ENCODE results near the gene GOLIM4. TPM values are rescaled to one million over a fixed set of nuclear protein-coding genes. Genes with fewer than 3 reads are reported as not detected.

Gene GOLIM4
- total and polyA plus RNA-seq, 2 of the 13 experiments (the other 11 are each of a cell fraction or from before 2014, with no cell fraction given): 10.9 to 47.7 TPM

DNA sequence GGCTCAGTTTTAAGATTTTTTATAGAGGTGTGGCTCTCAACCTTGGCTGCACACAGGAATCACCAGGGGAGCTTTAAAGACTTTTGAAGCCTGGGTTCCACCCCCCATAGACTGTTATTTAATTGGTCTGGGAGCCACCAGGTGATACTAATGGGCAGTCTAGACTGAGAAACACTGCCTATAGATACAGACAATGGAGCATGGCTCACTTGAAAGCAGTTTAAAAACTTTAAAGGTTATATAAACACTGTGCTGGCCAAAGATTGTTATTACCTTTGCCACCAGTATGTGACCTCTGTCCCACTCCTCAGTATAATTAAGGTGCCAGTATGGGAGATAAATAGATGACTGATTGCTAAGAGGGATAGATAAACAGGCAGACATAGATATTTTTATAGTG is 3.8 kb downstream of the GOLIM4 start (continued):
- TF ChIP-seq, protein P1, sequence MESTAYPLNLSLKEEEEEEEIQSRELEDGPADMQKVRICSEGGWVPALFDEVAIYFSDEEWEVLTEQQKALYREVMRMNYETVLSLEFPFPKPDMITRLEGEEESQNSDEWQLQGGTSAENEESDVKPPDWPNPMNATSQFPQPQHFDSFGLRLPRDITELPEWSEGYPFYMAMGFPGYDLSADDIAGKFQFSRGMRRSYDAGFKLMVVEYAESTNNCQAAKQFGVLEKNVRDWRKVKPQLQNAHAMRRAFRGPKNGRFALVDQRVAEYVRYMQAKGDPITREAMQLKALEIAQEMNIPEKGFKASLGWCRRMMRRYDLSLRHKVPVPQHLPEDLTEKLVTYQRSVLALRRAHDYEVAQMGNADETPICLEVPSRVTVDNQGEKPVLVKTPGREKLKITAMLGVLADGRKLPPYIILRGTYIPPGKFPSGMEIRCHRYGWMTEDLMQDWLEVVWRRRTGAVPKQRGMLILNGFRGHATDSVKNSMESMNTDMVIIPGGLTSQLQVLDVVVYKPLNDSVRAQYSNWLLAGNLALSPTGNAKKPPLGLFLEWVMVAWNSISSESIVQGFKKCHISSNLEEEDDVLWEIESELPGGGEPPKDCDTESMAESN (CRISPR knock-in tag; conservative IDR thresholded peaks at IDR 0.05): no peak
- TF ChIP-seq ZBTB42 (CRISPR knock-in tag; IDR thresholded peaks at IDR 0.05): no peak
- no peak for TF ChIP-seq ELF1 (CRISPR knock-in tag; IDR thresholded peaks at IDR 0.05)
- no peak for TF ChIP-seq JARID2 (CRISPR knock-in tag; IDR thresholded peaks at IDR 0.05; ENCODE audit: insufficient replicate concordance)
- TF ChIP-seq RXRB (CRISPR knock-in tag; IDR thresholded peaks at IDR 0.05; ENCODE audit: borderline replicate concordance): peak; percentile 87
- TF ChIP-seq, protein P2, sequence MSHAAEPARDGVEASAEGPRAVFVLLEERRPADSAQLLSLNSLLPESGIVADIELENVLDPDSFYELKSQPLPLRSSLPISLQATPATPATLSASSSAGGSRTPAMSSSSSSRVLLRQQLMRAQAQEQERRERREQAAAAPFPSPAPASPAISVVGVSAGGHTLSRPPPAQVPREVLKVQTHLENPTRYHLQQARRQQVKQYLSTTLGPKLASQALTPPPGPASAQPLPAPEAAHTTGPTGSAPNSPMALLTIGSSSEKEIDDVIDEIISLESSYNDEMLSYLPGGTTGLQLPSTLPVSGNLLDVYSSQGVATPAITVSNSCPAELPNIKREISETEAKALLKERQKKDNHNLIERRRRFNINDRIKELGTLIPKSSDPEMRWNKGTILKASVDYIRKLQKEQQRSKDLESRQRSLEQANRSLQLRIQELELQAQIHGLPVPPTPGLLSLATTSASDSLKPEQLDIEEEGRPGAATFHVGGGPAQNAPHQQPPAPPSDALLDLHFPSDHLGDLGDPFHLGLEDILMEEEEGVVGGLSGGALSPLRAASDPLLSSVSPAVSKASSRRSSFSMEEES (CRISPR knock-in tag; IDR thresholded peaks at IDR 0.05): no peak
- TF ChIP-seq, protein P3, sequence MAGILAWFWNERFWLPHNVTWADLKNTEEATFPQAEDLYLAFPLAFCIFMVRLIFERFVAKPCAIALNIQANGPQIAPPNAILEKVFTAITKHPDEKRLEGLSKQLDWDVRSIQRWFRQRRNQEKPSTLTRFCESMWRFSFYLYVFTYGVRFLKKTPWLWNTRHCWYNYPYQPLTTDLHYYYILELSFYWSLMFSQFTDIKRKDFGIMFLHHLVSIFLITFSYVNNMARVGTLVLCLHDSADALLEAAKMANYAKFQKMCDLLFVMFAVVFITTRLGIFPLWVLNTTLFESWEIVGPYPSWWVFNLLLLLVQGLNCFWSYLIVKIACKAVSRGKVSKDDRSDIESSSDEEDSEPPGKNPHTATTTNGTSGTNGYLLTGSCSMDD (CRISPR knock-in tag; IDR thresholded peaks at IDR 0.05): no peak
- TF ChIP-seq, protein P4, sequence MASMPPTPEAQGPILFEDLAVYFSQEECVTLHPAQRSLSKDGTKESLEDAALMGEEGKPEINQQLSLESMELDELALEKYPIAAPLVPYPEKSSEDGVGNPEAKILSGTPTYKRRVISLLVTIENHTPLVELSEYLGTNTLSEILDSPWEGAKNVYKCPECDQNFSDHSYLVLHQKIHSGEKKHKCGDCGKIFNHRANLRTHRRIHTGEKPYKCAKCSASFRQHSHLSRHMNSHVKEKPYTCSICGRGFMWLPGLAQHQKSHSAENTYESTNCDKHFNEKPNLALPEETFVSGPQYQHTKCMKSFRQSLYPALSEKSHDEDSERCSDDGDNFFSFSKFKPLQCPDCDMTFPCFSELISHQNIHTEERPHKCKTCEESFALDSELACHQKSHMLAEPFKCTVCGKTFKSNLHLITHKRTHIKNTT (CRISPR knock-in tag; IDR thresholded peaks at IDR 0.05): no peak
- TF ChIP-seq, protein P5, sequence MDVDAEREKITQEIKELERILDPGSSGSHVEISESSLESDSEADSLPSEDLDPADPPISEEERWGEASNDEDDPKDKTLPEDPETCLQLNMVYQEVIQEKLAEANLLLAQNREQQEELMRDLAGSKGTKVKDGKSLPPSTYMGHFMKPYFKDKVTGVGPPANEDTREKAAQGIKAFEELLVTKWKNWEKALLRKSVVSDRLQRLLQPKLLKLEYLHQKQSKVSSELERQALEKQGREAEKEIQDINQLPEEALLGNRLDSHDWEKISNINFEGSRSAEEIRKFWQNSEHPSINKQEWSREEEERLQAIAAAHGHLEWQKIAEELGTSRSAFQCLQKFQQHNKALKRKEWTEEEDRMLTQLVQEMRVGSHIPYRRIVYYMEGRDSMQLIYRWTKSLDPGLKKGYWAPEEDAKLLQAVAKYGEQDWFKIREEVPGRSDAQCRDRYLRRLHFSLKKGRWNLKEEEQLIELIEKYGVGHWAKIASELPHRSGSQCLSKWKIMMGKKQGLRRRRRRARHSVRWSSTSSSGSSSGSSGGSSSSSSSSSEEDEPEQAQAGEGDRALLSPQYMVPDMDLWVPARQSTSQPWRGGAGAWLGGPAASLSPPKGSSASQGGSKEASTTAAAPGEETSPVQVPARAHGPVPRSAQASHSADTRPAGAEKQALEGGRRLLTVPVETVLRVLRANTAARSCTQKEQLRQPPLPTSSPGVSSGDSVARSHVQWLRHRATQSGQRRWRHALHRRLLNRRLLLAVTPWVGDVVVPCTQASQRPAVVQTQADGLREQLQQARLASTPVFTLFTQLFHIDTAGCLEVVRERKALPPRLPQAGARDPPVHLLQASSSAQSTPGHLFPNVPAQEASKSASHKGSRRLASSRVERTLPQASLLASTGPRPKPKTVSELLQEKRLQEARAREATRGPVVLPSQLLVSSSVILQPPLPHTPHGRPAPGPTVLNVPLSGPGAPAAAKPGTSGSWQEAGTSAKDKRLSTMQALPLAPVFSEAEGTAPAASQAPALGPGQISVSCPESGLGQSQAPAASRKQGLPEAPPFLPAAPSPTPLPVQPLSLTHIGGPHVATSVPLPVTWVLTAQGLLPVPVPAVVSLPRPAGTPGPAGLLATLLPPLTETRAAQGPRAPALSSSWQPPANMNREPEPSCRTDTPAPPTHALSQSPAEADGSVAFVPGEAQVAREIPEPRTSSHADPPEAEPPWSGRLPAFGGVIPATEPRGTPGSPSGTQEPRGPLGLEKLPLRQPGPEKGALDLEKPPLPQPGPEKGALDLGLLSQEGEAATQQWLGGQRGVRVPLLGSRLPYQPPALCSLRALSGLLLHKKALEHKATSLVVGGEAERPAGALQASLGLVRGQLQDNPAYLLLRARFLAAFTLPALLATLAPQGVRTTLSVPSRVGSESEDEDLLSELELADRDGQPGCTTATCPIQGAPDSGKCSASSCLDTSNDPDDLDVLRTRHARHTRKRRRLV (CRISPR knock-in tag; IDR thresholded peaks at IDR 0.05): no peak
- TF ChIP-seq, protein P6, sequence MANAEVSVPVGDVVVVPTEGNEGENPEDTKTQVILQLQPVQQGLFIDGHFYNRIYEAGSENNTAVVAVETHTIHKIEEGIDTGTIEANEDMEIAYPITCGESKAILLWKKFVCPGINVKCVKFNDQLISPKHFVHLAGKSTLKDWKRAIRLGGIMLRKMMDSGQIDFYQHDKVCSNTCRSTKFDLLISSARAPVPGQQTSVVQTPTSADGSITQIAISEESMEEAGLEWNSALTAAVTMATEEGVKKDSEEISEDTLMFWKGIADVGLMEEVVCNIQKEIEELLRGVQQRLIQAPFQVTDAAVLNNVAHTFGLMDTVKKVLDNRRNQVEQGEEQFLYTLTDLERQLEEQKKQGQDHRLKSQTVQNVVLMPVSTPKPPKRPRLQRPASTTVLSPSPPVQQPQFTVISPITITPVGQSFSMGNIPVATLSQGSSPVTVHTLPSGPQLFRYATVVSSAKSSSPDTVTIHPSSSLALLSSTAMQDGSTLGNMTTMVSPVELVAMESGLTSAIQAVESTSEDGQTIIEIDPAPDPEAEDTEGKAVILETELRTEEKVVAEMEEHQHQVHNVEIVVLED (CRISPR knock-in tag; IDR thresholded peaks at IDR 0.05; ENCODE audit: borderline replicate concordance): no peak
- TF ChIP-seq, protein P7, sequence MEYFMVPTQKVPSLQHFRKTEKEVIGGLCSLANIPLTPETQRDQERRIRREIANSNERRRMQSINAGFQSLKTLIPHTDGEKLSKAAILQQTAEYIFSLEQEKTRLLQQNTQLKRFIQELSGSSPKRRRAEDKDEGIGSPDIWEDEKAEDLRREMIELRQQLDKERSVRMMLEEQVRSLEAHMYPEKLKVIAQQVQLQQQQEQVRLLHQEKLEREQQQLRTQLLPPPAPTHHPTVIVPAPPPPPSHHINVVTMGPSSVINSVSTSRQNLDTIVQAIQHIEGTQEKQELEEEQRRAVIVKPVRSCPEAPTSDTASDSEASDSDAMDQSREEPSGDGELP (IDR thresholded peaks at IDR 0.05; ENCODE audit: borderline replicate concordance, low read depth): peak; percentile 39; the same call in 1 of the 2 replicates
- no peak for TF ChIP-seq ZSCAN22 (CRISPR knock-in tag; IDR thresholded peaks at IDR 0.05)
- no peak for TF ChIP-seq NFIB (CRISPR knock-in tag; IDR thresholded peaks at IDR 0.05; ENCODE audit: borderline replicate concordance)
- TF ChIP-seq, protein P8, sequence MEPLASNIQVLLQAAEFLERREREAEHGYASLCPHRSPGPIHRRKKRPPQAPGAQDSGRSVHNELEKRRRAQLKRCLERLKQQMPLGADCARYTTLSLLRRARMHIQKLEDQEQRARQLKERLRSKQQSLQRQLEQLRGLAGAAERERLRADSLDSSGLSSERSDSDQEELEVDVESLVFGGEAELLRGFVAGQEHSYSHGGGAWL (CRISPR knock-in tag; IDR thresholded peaks at IDR 0.05): no peak
- no peak for TF ChIP-seq POLR2A (IDR thresholded peaks at IDR 0.05; ENCODE audit: insufficient read depth in 1 of 2, low read depth in 2 of 2, low read length in 2 of 2)
- TF ChIP-seq HDAC2 (CRISPR knock-in tag; IDR thresholded peaks at IDR 0.05): 0 out of 2 replicates have a peak, but pooled peaks have one; percentile 30

Data from HepG2 (cell line).